GM18867 (cell line): Measurements from ENCODE around the gene APBB2.

Experiments used
- ATAC-seq: cut with Tn5 transposase; IDR thresholded peaks from one replicate; pipeline ENCODE4 v1.9.1; 2021; ENCODE audit warnings: mild to moderate bottlenecking, moderate library complexity; ENCODE audit not compliant: unreplicated experiment

The APBB2 gene

GRCh38 chr4:40789771-40790170 lies 424.6 kb downstream of the APBB2 start:
- ATAC-seq = no peak

GRCh38 chr4:40789031-40789430 lies 425.3 kb downstream of the APBB2 start:
- no peak for ATAC-seq

GRCh38 chr4:40788331-40788730 lies 426.0 kb downstream of the APBB2 start:
- ATAC-seq = no peak

GRCh38 chr4:40785727-40786126 lies 428.6 kb downstream of the APBB2 start:
- ATAC-seq = no peak

- ATAC-seq = no peak
Observed at GRCh38 chr4:40782876-40783275, 431.5 kb downstream of the APBB2 start.

- ATAC-seq = no peak
Observed at GRCh38 chr4:40778090-40778489, 436.3 kb downstream of the APBB2 start.

- no peak for ATAC-seq
Observed at GRCh38 chr4:40769266-40769665, 445.1 kb downstream of the APBB2 start.

- peak; percentile 100 for ATAC-seq
Observed at GRCh38 chr4:40763228-40763716, 451.1 kb downstream of the APBB2 start.
